Activated CD4-positive, alpha-beta T cell treated with anti-CD3 and anti-CD28 coated beads, Interleukin-2, amount 50 U/mL, for 48 hours (primary cell): ENCODE results near the gene NAAA.
"Not testable (repeated sequence)": the region's sequence is repeated elsewhere in the genome, so short reads cannot be mapped to it uniquely, and the experiment has no call there.

Experiments used
- DNase-seq, 2 experiments: peaks; one replicate each; pipeline ENCODE4 v3.0.0-alpha.2; 2020

Gene NAAA

DNA sequence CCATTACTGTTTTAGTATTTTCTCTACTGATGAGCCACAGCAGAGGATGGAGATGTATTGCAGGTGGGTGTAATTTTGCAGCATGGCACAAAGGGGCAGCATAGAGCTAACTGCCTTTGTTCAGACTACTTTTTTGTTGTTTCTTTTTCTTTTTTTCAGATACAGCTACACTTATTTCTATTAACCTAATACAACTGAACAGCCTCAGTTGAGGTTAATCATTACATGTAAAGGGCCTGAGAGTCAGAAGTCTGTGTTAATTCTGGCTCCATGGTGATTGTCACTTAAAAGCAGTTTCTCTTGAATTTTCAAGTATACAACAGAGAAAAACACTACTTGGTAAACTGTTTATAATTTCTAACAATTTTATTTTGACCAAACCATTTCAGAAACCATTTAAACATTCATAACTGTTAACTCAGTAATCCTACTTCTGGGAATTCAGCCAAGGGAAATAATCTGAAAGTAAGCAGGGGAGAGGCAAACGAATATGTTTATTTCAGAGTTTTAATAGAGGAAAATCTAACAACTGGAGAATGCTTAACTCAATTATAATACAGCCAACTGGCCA is 24.6 kb downstream of the NAAA start:
- no peak for DNase-seq

DNA sequence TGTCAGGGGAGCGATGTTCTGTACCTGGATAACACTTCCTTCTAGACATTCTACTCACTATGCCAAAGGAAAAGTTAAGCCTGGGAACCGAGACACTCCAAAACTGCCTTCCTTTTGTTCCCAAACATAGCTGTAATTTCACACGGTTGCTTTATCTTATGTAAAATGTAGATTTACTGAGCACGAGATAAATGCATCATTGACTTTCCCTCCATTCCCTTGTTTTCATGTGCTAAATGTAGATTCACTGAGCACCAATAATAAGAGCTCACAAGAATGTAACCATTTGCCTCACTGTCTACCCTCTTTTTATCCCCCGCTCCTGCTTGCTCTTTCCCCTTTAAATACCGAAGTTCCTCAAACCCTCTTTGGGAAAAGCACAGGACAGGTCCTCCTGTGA is 27.8 kb downstream of the NAAA start:
- DNase-seq: no peak

DNA sequence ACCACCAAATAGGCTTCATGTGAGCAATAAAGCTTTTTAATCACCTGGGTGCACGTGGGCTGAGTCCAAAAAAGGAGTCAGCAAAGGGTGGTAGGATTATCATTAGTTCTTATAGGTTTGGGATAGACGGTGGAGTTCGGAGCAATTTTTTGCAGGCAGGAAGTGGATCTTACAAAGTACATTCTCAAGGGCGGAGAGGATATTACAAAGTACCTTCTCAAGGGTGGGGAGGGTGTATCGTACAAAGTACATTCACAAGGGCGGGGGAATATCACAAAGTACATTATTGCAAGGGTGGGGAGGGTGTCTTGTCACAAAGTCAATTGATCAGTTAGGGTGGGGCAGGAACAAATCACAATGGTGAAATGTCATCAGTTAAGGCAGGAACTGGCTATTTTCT is 30.0 kb downstream of the NAAA start:
- not testable (repeated sequence) for DNase-seq

DNA sequence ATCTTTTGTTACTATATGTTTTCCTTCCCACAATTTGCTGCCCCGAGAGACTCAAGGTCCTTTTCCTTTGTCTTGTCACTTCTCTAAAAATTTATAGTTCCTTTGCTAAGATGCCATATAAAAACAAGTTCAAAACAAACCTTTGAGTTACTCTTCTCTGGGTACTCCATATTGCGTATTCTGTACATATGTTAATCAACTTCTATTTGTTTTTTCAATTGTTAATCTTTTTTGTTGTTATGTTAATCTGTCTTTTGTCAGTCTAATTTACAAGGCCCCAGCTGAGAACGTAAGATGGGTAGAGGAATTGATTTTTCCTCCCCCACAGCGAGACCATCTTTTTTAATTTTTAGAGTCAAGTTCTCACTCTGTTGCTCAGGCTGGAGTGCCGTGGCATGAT is 31.4 kb downstream of the NAAA start:
- DNase-seq: no peak

DNA sequence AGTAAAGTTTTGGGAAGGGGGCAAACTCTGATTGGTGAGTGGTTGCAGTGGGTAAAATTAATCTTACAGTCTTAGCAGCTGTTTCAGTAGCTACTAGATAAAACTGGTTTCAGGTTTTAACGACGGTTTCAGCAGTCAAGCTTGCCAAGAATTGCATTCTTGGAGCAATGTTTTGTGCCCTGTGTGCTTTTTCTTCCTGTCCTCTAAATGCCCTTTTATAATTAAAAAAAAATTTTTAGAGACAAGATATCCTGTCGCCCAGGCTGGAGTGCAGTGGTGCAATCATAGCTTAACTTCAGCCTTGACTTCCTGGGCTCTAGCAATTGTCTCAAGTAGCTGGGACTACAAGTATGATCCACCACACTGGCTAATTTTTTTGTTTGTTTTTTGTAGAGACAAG is 32.3 kb downstream of the NAAA start:
- DNase-seq: no peak

DNA sequence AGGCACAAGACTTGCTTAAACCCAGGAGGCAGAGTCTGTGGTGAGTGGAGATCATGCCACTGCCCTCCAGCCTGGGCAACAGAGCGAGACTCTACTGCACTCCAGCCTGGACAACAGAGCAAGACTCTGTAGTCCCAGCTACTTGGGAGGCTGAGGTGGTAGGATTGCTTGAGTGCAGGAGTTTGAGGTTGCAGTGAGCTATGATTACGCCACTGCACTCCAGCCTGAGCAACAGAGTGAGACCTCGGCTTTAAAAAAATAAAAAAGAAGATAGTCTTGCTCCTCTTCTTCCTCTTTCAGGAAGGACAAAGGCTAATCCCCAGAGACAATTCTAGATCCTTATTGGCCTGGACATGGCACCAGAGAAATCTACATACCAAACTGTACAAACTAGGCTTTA is 32.8 kb downstream of the NAAA start:
- DNase-seq: no peak

DNA sequence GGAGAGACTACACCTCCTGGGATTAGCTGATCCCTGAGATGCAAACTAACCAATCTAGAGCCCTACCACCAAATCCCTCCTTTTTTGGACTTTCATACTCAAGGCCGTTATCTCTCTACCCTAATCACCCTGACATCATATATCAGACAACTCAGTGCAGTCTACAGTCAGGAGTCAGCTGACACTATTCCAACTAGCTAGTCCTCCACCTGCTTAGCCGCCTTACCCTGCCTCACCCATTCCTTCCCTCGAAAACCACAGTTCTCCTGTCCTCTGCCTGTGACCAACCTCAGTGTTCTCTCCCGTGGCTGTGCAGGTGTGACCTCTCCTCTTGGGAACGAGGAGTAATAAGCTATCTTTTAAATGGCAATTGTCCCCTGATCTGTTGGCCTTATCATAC is 36.7 kb downstream of the NAAA start:
- no peak for DNase-seq

DNA sequence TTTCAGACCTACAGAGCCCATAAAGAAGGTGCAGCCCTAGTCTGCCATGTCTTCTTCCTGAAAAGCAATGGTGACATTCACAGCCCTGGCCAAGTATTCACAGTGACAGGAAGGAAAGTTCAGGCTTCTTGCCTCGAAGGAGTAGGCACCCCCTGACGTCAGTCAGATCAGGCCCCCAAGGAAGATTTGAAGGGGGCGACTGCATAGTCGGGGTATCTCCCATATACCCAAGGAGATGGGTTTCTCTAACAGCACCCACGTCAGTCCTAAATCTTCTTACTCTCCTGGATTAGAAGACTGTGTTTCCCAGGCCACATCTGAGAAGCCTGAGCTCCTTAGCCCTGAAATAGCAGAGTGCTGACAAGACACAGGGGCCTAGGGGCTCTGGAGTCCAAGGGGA is 38.5 kb downstream of the NAAA start, which contains the start of gene PPEF2:
Gene PPEF2, minus strand, starts transcription at position 101 of the 400 bp plus-strand sequence. CDS start 6,127 bp downstream, outside the sequence.
- no peak for DNase-seq

DNA sequence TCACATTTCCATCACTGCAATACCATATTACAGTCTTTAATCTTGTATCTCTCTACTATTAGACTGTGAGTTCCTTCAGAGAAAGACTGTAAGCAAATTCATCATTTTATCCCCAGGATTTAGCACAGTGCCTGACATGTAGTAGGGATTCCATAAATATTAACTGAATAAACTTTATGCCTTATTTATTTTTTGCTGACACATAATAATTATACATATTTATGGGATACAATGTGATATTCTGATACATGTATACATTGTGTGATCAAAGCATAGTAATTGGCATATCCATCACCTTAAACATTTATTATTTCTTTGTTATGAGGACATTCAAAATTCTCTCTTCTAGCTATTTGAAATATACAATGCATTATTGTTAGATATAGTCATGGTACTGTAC is 42.3 kb downstream of the NAAA start:
- DNase-seq: no peak

DNA sequence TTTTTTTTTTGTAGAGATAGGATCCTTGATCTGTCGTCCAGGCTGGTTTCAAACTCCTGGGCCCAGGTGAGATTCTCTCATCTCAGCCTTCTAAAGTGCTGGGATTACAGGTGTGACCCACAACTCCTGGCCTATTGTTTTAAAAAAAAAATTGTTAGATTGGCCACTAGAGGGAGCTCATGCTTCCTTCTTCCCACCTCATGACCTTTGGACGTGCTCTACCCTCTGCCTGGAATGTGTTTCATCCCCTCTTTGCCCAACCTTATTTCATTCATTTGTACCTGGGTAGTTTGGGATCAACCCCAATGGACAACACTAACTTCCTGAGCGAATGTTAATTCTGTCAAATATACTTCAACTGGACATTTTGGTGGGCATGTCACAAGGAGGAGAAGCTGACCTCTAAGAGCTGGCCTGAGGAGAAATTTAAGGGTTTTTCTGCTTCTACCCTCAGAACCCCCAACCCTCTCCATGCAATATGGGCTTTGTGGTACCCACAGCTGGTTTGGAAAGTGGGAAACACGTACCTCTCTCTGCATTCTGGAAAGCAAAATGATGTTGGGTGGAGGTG is 45.0 kb downstream of the NAAA start:
- DNase-seq: peak in 1 of 2 experiments; percentile 5

DNA sequence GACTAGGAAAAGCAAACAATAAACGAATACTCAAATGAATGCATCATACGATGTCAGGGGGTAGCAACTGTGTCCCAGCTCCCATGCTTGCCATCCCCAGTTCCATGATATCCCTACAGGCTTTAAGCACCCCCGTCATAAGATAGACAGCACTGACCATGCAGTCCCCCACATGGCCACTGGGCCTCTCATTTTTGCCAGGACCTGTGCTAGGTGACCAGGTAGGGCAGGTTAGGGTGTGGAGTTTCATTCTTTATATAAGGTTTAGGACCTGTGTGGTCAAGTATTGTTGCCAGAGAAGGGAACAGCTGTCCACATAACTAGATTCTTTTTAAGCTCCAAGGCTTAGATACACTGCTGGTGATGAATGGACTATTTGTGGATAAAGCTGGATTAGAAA is 48.3 kb downstream of the NAAA start:
- no peak for DNase-seq

DNA sequence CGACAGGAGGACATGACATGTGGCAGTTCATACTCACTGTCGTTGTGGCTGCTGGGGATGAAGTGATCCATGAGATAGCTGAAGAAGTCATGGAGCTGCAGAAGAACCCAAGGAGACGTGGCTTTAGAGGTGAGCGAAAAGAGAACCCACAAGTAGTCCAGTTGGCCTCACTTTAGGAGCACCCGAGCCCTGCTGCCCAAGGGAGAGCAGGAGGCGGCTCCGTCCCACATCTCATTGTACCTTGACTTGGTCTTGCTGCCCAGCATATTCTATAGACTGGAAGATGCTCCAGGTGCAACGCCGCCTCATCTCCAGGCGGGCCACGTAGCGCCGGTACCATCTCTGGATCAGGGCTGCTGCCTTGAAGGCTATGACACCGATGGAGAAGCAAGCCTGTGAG is 49.2 kb downstream of the NAAA start:
- DNase-seq: no peak

DNA sequence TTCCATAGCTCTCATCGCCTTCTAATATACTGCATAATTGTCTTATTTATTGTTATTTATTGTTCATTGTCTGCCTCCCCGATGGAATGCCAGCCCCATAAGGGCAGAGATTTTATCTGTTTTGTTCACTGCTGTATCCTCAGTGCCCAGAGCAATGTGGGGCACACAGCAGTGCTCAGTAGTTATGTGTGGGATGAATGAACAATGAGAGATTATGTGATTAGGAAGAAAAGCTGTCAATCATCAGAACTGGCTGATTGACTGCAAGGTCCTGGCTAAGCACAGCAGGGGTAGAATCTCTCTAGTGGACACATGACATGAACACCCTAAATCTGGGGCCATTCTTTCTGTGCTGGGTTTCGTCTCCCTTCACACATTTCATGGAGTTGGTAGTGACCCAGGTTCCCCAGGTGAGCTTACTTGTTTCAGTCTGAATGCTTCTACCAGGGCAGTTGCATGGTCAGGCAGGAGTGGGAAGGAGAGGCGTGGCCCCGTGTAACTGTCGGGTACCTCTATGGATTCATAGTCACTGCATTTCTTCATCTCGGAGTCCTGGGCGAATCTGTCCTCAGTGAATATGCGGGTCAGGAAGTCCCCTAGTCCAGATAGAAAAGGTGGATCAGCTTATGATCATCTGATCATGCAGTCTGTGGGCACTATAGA is 51.1 kb downstream of the NAAA start:
- no peak for DNase-seq

DNA sequence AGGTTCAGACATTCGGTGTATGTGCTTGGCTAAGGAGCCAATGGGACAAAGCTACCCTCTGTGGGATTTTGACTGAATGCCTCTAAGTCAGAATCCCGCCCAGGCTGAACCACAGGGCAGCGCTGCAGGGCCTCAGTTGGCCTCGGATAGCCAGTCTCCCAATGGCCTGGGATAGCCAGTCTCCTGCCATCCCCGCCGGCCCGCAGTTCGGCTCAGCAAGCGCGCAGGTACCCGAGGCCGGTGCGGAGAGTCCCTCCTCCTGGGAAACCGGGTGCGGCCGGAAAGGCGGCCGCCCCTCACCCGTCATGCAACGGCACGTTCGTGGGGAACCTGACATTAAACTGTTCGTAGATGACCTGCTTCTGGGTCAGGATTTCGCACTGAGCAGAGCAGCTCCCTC is 54.7 kb downstream of the NAAA start:
- DNase-seq: no peak

DNA sequence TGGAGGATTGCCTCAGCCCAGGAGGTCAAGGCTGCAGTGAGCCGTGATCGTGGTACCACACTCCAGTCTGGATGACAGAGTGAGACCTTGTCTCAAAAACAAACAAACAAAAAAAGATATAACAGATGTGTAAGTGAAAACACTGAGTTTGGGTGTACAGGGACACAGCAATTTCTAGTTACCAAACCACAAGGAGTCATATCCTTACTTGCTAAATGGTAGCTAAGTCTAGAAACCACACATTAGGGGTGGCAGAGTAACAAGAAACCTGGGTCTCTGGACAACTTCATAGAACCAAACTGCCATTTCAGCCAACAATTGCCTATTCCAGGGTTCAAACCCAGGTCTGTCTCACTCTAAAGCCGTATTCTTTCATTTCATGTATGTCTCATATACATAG is 59.3 kb downstream of the NAAA start:
- DNase-seq: no peak

DNA sequence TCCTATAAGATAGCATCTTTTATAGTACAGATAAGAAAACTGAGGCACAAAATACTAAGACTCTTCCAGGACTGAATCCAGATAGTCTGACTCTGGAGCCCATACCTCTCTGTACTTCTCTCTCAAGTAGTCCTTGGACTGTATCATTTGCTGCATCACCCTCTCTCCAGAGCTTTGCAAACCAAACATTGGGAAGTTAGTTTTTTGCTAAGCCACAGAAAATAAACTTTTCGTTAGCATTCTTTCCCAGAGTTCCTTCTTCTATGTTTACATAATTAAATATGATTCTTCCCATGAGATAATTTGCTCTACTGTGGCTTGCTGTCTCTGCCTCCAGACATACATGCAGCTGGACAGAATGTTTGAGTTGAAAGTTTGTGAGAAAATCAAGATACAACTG is 60.5 kb downstream of the NAAA start:
- no peak for DNase-seq

DNA sequence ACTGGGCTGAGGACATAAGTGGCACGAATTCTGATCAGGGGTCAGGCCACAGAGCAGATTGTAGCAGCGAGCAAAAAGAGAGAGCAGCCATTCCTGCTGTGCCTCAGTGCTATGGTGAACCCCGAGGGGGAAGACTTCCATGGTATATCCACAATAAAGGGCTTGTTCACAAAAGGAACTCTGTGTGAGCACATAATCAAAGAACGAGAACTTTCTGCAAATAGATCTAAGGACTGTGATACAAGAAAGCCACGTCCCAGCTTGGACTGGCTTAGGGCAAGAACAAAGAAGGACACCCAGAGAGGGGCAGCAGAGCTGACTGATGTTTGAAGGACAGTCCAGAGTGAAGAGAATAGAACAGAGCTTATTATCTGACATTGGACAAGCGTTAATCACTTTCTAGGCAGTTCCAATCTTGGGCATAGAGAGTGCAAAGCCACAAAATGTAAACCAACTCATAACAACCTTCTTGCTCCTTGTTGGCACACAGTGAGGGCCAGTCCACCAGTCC is 62.5 kb downstream of the NAAA start:
- DNase-seq: no peak

DNA sequence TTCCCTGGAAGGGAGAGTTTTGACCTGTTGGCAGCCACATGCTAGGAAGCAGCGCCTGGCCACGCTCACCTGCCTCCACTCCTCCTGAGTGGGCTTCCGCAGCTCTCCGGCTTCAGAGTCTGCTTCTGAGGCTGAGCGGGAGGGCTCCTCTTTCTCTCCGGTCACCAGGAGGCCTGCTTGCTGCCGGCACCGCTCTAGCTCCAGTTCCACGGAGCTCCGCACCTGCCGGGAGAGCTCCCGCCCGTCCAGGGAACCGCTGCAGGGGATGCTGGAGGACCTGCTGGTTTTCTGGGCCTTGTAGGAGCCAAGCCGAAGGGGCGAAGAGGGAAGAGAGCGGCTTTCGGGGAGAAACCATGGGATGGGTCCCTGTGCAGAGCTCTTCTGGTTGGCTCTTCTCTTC is 64.6 kb downstream of the NAAA start:
- DNase-seq: no peak

DNA sequence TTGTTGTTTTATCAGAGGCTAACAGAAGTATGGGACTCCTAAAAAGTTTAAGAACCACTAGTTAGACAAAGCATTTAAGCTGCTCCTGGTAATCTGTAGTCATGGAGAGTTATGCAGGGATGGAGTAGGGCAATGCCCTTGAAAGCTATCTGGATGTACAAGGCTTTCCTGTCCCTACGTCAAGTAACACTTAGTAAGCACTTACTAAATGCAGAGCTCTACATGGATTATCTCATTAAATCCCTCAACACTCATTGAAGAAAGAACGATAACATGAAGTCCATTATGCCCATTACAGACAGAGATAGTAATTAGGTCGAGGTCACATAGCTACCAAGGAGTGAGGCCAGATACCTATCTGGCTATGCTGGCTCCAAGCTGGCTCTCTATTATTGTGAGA is 71.7 kb downstream of the NAAA start:
- no peak for DNase-seq

DNA sequence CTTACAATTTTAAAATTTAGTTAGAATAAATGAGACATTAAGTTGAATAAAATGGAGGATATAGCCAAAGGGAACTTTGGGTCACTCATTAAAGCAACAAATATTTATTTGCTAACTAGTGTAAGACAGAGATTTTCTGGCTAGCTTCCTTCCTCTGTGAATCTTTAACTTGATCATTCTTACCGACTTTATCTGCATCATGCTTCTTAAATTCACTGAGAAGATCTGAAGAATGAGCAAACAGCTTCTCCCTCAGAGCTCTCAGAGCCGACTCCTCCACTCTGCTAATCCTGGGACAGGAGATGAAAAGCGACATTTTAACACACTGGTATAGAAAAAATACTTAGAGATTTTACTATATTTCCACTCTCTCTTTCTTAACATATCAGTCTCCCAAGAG is 73.7 kb downstream of the NAAA start:
- no peak for DNase-seq
